NCI-H460 (cell line): ENCODE measurements around the gene NAGLU. TPM values are rescaled to one million over a fixed set of nuclear protein-coding genes. Genes with fewer than 3 reads are reported as not detected.
"Not testable (repeated sequence)": the region's sequence is repeated elsewhere in the genome, so short reads cannot be mapped to it uniquely, and the experiment has no call there.

Source experiments
- DNase-seq: peaks from one replicate; pipeline ENCODE4 v3.0.0-alpha.2; 2016; ENCODE audit warnings: low read depth; ENCODE audit errors: extremely low read depth
- total RNA-seq: library from RNA; depleted of rRNA; stranded (reverse); fragments of >200 nt; shearing (Covaris generic); gene quantifications from 2 replicates; pipeline ENCODE4 v1.2.3, GENCODE V29; 2014

The NAGLU gene
- total RNA-seq, 1 experiment from 2014 or later: 15.3 TPM

DNA sequence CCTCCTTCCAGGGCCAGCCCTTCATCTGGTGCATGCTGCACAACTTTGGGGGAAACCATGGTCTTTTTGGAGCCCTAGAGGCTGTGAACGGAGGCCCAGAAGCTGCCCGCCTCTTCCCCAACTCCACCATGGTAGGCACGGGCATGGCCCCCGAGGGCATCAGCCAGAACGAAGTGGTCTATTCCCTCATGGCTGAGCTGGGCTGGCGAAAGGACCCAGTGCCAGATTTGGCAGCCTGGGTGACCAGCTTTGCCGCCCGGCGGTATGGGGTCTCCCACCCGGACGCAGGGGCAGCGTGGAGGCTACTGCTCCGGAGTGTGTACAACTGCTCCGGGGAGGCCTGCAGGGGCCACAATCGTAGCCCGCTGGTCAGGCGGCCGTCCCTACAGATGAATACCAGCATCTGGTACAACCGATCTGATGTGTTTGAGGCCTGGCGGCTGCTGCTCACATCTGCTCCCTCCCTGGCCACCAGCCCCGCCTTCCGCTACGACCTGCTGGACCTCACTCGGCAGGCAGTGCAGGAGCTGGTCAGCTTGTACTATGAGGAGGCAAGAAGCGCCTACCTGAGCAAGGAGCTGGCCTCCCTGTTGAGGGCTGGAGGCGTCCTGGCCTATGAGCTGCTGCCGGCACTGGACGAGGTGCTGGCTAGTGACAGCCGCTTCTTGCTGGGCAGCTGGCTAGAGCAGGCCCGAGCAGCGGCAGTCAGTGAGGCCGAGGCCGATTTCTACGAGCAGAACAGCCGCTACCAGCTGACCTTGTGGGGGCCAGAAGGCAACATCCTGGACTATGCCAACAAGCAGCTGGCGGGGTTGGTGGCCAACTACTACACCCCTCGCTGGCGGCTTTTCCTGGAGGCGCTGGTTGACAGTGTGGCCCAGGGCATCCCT lies 7.4 kb downstream of the NAGLU start:
- DNase-seq: no peak

DNA sequence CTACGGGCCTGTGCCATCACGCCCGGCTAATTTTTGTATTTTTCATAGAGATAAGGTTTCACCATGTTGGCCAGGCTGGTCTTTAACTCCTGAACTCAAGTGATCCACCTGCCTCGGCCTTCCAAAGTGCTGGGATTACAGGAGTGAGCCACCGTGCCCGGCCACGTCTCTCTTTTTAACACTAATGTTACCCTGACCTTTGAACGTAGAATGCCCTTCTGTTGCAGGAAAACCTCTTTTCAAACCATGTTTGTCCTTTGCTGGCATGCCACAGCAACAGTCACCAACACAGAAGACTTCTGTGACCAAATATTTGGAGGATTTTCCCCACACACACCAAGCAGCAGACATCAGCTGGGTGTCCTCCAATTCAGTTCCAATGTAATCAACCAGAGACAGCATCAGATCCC lies 8.8 kb downstream of the NAGLU start:
- DNase-seq: no peak

DNA sequence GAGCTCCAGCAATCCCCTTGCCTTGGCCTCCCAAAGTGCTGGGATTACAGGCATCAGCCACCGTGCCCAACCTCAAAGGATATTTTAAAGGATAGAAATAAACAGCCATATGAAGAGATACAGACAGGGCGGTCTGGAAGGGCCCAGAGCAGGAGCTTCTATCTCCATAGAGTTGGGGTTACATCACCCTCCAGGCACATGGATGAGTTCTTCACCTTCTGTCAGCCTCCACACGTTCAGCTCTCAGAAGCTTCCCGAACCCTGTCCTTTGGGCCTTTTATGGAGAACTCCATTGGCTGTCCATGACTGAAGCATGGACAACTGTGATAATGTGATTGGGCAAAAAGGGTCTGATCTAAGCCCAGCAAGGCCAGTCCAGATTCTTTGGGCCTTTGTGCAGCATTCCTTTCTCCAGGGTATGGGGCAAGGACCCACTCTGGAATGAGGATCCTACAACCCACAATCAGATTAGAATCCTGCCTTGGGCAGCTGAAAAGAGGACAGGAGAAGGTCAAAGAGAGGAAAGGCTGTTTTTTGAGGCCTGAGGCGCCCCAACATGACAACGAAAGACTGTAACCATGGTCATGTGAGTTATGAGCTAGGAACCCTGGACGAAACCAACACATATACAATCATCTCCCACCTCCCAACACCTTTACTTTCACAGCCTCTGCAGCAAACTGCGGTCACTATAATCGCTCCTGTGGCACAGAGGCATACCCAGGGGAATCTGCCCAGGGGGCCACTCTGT lies 9.9 kb downstream of the NAGLU start:
- DNase-seq: not testable (repeated sequence)

DNA sequence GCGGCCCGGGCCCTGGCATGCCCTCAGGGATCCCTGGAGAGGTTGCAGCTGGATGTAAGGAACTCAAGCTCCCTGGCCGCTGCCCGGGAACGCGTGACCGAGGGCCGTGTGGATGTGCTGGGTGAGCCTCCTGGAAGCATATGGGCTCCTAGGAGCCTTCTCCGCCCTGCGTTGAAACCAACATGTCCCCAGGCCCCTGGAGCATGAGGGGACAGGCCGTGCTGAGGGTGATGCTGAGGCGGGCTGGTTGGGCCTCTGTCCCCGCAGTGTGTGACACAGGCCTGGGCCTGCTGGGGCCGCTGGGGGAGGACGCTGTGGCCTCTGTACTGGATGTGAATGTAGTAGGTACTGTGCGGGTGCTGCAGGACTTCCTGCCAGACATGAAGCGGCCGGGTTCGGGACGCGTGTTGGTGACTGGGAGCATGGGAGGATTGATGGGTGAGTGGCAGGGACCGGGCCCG lies 11.0 kb downstream of the NAGLU start:
- DNase-seq: no peak

DNA sequence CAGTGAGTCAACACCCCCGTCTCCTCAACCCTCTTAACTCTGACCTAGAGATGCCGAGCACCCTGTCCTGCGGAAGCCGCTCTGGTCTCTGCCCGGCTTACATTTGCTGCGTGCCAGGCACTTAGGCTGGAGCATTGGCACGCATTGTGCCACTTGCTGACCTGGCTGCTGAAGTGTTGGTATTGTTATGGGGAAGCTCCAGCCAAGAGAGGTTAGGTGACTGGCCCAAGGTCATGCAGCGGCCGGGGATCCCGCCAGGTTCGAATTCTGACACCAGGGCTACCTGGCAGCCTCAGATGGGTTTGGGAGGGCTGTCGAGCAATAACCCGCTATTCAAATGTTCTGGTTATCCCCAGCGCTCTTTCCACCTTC lies 11.6 kb downstream of the NAGLU start:
- DNase-seq: no peak

- peak; percentile 70 for DNase-seq
Observed at GRCh38 chr17:42548070-42548837, 12.2 kb downstream of the NAGLU start.

DNA sequence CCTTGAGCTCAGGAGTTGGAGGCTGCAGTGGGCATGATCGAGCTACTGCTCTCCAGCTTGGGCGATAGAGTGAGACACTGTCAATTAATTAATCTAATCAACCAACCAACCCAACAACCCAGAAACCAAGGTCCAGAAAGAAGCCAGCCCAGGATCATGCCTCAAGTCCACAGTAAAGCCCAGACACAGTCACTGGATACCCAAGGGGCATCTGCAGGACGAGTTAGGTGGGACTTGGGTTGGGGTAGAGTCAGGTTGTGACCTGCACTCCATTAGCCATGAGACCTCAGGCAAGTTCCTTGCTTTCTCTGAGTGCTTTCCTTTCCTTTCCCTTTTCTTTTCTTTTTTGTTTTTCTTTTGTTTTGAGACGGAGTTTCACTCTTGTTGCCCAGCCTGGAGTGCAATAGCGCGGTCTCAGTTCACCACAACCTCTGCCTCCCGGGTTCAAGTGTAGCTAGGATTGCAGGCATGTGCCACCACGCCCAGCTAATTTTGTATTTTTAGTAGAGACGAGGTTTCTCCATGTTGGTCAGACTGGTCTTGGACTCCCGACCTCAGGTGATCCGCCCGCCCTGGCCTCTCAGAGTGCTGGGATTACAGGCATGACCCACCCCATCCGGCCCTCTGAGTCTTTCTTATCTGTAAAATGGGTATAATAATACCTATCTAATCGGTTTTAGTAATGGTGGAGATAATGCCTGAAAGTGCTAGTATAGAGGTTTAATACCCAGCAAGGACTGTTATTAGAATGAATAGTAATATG lies 13.1 kb downstream of the NAGLU start:
- no peak for DNase-seq

DNA sequence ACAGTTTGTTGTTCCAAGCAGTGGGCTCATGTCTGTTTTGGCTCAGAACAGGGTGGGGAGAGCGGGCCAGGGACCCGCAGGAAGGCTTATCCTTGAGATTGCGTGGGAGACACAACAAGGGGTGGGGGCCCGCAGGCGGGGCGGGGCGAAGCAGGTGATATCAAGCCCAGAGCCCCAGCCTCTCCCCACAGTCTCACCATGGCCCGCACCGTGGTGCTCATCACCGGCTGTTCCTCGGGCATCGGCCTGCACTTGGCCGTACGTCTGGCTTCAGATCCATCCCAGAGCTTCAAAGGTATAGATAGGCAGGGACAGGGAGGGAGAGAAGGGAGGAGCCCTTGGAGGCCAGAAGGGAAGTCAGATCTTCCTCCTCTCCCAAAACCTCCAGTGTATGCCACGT lies 16.7 kb downstream of the NAGLU start, which contains the start of gene HSD17B1:
HSD17B1 (plus strand) TSS at position 188 of the 400 bp plus-strand sequence; CDS start at position 199, 11 bp downstream.
- DNase-seq: not testable (repeated sequence)

DNA sequence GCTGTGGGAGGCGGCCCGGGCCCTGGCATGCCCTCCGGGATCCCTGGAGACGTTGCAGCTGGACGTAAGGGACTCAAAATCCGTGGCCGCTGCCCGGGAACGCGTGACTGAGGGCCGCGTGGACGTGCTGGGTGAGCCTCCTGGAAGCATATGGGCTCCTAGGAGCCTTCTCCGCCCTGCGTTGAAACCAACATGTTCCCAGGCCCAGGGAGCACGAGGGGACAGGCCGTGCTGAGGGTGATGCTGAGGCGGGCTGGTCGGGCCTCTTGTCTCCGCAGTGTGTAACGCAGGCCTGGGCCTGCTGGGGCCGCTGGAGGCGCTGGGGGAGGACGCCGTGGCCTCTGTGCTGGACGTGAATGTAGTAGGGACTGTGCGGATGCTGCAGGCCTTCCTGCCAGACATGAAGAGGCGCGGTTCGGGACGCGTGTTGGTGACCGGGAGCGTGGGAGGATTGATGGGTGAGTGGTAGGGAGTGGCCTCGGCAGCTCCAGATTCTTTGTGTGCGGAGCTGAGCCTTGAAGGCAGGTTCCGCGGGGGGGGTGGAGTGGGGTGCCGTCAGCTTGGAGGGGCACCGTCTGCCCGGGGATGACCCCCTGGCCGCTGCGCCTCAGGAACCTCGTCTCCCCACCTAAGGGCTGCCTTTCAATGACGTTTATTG lies 17.2 kb downstream of the NAGLU start:
- DNase-seq: no peak

DNA sequence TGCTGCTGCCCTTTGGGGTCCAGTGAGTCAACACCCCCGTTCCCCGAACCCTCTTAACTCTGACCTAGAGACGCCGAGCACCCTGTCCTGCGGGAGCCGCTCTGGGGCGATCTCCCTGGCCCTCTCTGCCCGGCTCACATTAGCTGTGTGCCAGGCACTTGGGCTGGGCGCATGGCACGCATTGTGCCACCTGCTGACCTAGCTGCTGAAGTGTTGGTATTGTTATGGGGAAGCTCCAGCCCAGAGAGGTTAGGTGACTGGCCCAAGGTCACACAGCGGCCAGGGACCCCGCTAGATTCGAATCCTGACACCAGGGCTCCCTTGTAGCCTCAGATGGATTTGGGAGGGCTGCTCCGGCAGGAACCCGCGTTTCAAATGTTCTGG lies 17.8 kb downstream of the NAGLU start:
- DNase-seq: no peak

DNA sequence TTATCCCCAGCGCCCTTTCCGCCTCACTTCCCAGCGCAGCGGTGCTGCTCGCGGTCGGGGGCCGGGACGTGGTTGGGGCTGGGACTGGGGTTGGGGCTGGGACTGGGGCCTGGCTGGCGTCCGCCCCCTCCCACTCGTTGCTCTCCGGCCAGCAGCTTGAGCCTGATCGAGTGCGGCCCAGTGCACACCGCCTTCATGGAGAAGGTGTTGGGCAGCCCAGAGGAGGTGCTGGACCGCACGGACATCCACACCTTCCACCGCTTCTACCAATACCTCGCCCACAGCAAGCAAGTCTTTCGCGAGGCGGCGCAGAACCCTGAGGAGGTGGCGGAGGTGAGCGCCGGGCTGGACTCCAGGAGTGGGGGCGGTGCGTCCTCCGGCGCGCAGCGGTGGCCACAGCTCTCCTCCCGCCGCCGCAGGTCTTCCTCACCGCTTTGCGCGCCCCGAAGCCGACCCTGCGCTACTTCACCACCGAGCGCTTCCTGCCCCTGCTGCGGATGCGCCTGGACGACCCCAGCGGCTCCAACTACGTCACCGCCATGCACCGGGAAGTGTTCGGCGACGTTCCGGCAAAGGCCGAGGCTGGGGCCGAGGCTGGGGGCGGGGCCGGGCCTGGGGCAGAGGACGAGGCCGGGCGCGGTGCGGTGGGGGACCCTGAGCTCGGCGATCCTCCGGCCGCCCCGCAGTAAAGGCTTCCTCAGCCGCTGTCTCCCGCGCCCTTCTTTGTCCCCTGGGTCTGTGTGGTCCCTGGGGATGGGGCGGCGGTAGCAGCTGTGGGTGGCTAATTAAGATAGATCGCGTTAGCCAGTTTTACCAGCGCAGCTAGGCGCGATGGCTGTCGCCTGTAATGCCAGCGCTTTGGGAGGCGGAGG lies 18.4 kb downstream of the NAGLU start:
- peak; percentile 54 for DNase-seq

DNA sequence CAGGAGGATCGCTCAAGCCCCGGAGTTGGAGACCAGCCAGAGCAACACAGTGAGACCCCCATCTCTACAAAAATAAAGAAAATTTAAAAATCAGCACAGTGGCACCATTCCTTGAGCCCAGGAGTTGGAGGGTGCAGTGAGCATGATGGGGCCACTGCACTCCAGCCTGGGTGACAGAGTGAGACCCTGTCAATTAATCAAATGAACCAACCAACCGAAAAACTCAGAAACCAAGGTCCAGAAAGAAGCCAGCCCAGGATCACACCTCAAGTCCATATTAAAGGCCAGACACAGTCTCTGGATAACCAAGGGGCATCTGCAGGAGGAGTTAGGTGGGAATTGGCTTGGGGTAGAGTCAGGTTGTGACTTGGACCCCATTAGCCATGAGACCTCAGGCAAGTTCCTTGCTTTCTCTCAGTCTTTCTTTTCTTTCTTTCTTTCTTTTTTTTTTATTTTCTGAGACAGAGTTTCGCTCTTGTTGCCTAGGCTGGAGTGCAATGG lies 19.1 kb downstream of the NAGLU start:
- no peak for DNase-seq

DNA sequence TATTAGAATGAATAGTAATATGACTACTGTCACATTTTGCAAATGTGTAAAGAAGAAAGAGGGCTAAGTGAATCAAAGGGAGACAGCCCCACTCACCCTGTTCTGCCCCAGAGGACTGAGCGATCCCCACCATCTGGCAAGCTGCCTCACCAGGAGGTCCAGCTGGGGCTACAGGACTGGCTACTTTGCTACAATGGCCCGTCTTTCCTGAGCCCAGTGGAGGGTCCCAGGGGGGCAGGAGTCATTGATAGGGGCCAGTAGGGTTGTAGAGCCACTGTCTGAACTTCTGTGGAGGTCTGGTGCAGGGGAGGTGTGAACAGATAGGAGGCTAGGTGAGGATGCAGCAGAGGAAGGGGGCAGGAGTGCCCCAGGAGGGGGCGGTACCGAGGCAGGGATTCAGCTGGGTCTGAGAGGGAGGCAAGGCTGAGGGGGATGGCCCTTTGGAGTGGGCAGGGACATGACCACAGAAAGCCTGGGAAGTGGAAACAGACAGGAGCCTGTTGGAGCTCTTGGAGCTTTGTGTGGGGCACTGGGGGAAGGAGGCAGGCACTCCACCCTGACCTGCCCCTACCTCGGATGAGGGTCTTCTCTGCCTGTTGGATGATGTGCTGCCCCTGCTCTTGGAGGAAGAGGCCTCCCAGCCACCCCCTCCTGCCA lies 20.0 kb downstream of the NAGLU start:
- DNase-seq: not testable (repeated sequence)

- no peak for DNase-seq
Observed at GRCh38 chr17:42559075-42559474, 23.0 kb downstream of the NAGLU start.

- DNase-seq: no peak
Observed at GRCh38 chr17:42560246-42560645, 24.2 kb downstream of the NAGLU start.

- peak; percentile 98 for DNase-seq
Observed at GRCh38 chr17:42561897-42562387, 25.9 kb downstream of the NAGLU start, which contains the start of gene COASY. Gene COASY, plus strand, starts transcription at chr17:42562148. Its CDS starts 475 bp downstream, at chr17:42562623.

DNA sequence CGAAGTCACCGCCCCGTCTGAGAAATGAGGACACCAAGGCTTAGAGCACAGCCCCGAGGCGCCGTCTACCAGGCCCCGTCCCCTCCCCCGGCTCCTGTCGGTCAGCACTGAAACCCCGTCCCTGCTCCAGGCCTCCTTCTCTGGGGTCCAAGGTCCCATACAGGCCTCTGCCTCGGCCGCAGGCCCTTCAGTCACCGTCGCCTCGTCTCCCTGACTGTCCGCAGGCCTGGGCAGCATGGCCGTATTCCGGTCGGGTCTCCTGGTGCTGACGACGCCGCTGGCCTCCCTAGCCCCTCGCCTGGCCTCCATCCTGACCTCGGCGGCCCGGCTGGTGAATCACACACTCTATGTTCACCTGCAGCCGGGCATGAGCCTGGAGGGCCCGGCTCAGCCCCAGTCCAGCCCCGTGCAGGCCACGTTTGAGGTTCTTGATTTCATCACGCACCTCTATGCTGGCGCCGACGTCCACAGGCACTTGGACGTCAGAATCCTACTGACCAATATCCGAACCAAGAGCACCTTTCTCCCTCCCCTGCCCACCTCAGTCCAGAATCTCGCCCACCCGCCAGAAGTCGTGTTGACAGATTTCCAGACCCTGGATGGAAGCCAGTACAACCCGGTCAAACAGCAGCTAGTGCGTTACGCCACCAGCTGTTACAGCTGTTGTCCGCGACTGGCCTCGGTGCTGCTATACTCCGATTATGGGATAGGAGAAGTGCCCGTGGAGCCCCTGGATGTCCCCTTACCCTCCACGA lies 26.5 kb downstream of the NAGLU start:
- DNase-seq: no peak
